HG02759 (cell line): ENCODE data around the gene CPNE5.

ENCODE experiments used
- ATAC-seq: cut with Tn5 transposase; IDR thresholded peaks from one replicate; pipeline ENCODE4 v1.9.1; 2021; ENCODE audit warnings: mild to moderate bottlenecking, moderate library complexity; ENCODE audit not compliant: unreplicated experiment

The CPNE5 gene

DNA sequence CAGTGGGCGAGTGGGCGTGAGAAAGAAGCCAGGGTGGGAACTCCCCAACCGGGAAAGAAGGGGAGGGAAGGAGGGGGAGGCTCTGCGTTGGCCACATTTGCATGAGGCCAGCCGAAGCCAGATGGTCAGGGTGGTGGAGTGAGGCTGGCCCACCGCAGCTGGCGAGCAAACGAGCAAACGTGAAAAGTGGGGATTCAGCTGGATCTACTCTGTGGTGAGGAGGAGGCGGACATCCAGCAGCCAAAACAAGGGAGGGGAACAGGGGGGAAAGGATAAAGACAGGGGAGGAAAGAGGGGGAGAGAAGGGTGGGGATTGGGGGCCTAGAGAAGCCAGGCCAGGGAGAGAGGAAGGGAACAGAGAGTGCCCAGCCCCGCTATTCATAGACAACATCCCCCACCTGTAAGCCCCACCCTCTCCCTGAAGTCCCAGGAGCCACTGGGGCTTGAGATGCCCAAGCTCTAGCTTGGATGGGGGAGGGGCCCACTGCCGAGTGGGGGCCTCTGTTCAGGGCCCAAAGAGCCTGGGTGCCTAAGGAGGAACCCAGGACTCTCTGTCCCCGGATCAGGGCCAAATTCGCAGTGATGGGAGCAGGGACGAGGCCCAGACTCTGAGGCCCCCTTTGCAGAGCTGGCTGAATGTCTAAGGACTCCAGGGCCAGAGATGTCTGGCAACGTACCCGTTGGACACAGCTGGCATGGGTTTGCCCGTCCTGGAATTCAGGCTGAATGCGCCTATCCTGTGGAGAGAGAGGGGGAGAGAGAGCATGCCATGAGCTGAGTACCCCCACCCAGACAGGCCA is 45.1 kb downstream of the CPNE5 start:
- no peak for ATAC-seq

- ATAC-seq, result no peak
These were observed 45.8 kb downstream of the CPNE5 start for GRCh38 chr6:36793296-36793912.

DNA sequence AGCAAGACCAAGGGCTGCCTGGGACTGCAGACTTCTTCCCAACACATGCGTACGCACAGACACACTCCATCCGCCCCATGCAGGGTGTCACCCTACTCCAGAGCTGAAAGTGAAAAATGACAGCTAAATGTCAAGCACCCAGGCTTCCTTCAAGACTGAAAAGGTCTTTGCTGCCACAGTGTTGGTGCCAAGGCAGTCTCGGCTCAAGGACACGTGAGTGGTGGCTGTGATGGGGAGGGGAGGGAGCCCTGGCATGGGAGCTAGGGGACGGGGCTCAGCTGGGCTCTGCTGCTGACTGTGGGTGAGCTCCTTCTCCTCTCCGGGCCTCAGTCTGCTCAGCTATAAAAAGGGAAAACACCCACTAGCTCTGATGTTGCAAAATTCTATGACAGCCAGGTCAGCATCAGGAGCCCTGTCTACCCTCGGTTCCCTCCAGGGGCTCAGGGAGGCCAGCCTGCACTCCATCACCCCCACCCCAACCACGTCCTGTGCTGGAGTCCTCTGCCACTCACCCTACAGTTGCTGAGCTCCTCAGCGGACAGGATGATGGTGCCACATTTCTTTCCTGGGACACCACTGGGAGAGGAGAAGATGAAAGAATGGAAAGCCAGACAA is 47.6 kb downstream of the CPNE5 start:
- ATAC-seq, result no peak

- ATAC-seq, result no peak
These were observed 48.2 kb downstream of the CPNE5 start for GRCh38 chr6:36791085-36791484.

DNA sequence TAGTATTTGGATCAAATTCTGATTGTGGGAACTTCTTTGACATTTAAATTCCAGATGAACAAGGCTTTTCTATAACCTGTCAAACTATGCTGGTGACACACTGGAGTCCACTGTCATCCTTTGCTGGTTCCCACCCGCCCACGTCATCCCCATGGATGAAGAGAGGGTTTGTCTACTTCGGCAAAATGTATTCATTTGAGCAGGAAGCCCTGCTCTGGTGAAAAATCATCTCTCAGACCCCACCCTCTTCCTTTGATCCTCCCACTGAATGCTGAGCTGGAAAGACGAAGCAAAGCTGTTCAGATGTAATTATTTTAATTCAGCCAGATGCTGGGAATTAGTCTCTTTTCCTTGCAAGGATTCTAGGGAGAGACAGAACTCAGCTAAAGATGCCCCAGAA is 50.5 kb downstream of the CPNE5 start:
- ATAC-seq, result no peak

GRCh38 chr6:36788186-36788585 is 51.1 kb downstream of the CPNE5 start:
- no peak for ATAC-seq

DNA sequence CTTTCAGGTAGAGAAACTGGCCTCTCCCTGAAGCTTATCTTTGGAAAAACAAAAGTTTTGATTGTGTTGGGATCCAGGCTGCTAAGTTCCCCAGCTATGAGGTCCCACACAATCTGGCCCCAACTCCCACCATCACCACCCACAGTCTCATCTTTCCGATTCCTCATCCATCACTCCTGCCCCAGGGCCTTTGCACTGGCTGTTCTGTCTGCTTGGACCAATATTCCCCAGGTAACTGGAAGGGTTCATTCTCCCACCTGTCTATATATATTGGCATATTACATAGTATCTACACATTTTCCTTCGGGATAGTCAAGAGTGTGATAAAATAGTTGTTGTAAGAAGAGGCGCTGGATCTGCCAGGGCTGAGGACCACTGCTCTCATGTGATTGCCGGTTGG is 52.0 kb downstream of the CPNE5 start:
- no peak for ATAC-seq

DNA sequence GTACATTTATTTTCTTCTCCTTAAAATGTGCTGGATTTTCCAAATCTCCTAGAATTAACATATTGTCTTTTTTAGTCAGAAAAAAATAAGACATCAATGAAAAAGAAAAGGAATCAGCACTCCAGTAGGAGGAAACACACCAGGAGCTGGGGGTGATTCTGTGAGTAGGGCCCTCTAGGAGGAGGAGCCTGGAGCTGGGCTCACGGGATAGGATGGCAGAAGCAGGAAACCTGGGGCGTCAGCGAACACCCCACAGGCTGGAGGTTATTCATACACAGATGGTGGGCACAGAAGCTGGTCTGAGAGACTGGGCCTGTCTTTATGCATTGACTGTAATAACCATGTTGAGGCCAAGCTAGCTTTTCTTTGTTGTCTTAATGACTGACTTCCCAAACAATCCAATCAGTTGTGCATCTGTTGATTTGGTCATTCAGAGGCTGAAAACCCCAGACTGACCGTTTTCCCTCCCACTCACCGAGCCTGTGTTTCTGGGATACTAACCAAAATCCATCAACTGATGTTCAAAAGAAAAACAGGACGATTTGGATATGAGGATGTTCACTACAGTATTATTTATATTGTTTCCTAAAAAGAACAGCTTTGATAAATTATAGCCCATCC is 53.1 kb downstream of the CPNE5 start:
- no peak for ATAC-seq

DNA sequence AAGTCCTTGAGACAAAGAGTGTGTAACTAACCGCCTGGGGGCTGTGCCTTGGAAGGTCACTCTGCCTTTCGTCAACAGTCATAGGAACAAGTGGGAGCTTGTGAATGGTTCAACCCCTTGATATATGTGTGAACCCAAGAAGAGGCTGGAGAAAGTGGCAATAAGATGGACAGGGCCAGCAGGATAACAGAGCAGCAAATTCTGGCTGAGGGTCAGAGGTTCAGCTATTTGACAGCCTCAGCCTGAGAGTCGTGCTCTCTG is 54.9 kb downstream of the CPNE5 start:
- no peak for ATAC-seq

- ATAC-seq, result no peak
These were observed 55.5 kb downstream of the CPNE5 start for GRCh38 chr6:36783603-36784375.

DNA sequence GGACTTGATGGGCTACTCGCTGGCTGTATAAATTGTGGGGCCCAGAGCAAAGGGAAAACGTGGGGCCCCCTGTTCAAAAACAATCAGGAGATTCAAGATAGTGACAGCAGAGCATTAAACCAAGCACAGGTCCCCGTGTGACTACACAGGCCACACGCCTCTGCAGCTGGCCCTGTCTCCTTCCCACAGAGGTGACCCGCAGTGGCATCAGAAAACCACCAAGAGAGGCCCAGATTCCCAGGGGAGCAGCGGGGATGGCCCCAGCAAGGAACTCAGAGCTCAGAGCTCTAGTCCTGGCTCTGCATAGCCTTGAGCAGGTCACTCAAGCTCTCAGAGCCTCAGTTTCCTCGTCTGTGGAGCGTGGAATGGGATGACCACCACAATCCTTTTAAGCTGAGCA is 57.6 kb downstream of the CPNE5 start:
- peak; percentile 63 for ATAC-seq

DNA sequence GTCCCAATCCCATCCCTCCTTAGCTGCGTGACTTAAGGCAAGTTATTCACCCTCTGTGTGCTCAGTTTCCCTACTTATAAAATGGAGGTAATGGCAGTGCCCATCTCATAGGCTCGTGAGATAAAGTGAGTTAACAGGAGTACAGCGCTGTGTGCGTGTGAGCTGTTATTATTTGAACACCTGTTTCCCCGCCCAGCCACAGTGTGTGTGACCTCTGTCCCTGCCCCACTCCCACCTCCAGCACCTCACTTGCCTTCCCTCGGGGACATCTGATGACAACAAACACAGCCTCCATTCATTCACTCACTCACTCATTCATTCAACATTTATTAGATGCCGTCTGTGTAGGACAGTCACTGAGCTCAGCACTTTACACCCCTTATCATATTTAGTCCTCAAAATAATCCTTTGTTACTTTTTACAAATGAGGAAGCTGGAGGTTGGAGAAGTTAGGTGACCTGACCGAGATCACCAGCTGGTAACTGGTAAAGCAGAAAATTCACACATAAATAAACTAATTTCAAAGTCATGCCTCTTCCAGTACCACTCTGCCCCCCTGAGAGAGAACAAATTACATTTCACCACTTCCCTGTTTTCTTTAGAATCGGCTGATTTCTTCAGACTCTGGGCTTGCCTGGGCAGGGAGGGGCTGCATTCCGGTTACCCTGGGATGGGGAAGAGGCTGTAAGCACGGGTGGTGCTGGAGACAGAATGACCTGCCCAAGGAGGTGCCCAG is 58.6 kb downstream of the CPNE5 start:
- ATAC-seq, result no peak

DNA sequence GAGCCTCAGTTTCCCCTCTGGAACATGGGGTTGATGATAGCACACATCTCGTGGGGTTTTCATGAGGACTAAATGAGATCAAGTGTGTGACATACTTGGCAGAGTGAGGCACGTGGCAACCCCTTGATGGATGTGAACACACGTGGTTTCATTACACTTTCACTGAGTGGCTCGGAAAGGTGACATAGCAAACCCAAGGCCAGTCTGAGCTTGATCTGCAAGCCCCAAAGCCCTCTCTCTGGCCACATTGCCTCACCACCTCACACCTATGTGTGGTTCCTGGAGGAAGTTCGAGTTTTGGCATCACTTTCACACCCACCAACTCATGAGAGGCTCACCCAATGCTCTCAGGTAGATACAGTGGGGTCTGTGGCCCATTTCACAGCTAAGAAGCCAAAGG is 60.0 kb downstream of the CPNE5 start:
- no peak for ATAC-seq

DNA sequence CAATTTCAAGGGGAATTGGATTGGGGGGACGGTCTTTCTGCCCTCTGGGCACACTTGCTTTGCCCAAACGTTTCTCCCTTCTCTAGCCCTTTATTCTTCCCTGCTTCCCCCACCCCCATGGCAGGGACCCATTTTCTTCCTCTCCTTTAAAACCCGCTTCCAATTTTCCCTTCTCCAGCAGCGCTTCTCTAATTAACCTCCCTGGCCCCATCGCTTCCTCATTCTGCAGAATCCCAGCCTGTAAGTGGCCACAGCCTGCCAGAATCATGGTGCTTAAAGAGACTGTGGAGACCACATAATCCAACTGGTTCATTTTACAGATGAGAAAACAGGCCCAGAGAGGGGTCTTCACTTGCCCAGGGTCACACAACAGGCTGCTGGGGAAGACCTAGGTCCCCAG is 61.4 kb downstream of the CPNE5 start:
- ATAC-seq, result no peak

- ATAC-seq, result no peak
These were observed 63.1 kb downstream of the CPNE5 start for GRCh38 chr6:36776167-36776566.

DNA sequence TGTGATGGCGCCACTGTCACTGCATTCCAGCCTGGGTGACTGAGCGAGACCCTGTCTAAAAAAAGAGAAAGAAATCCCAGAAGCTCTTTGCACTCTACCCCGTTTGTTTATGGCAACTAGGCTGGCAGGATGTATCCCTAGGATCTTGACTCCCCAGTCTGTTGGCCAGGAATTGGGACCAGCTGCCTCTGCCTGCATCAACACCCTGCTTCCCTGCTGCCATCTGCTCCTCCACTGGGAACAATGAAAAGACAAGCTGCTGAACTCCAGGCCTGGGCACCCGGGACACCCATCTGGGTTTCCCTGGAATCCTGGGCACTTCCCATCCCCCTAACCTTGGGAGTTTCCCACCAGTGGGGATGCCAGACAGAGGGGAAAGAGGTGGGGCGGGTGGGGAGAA is 64.9 kb downstream of the CPNE5 start:
- no peak for ATAC-seq

DNA sequence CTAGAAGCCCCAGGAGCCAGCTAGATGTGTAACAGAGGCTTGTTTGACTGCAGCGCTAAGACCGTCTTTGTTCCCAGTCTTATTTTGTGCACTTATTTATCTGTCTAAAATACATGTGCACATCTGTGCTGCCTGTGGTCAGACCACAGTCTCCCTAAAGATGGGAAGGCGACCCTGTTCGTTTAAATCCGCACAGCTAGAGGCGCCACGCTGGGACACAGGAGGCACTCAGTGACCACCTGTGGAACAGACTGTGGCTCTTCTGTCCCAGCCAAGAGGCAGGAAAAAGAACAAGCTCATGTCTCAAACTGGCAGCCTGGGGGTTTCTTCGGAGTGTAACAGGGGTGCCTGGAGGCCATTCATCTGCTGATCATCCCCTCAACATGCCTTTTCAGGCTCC is 66.8 kb downstream of the CPNE5 start:
- ATAC-seq, result no peak

DNA sequence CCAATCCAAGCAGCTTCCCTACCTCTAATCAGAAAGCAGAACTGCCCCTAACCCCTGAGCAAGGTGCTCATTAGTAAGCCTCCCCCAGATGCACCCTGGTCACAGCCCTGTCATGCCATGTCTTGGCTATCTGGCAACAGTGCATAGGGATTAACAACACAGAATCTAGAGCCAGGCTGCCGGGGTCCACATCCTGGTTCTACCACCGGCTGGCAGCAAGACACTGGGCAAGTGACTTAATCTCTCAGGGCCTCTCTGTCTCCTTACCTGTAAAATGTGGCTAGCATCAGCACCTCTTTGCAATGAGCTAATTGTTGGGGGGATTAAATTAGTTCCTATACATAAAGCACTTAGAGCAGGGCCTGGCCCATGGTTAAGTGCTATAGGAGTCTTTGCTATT is 68.1 kb downstream of the CPNE5 start:
- no peak for ATAC-seq

GRCh38 chr6:36769676-36770499 is 69.4 kb downstream of the CPNE5 start:
- no peak for ATAC-seq

DNA sequence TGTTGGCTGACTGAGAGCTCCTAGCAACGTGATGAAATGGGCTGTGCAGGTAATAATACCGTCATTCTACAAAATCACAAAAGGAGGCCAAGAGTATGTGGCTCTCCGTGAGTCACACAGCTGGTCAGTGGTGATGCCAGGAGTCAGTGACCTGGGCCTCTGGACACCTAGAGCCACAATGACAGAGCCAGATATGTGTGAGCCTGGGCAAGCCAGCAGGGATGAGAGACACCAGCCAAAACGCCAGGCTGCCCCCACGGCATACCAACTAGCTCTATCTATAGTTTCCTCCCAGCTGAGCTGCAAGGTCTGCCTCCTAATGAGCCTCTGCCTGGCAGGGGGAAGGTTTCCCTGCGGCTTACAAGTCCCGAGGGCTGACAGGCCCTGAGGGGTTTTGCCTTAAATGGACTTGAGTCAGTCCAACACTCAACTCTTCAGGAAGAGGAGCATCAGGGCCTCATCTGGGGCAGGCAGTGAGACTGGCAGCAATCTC is 70.0 kb downstream of the CPNE5 start:
- no peak for ATAC-seq
